Fibroblast of the aortic adventitia (primary cell): ENCODE data around the gene SLC2A10. TPM values are rescaled to one million over a fixed set of nuclear protein-coding genes. Genes with fewer than 3 reads are reported as not detected.
A peak's percentile ranks its signal among the peaks of the same experiment; 100 is the strongest.

Experiments
- DNase-seq: peaks from one replicate; pipeline ENCODE4 v3.0.0-alpha.2; 2010; ENCODE audit warnings: low read depth
- H3K4me3 ChIP-seq: 2 replicates; pipeline ENCODE4 v1.5.1; 2011; ENCODE audit warnings: low read depth, mild to moderate bottlenecking, control low read depth, low read length, moderate library complexity
- total RNA-seq: library from RNA; depleted of rRNA; stranded (reverse); fragments of >200 nt; gene quantifications from 2 replicates; pipeline ENCODE4 v1.2.3, GENCODE V29; 2012; ENCODE audit warnings: low replicate concordance
- TF ChIP-seq, protein P1 (sequence below): IDR thresholded peaks from 2 replicates; pipeline ENCODE4 v1.5.1; 2011; ENCODE audit warnings: mild to moderate bottlenecking, low read length, control low read depth, inconsistent platforms; ENCODE audit not compliant: insufficient read depth

The SLC2A10 gene
- total RNA-seq, 1 donor, result 43.4 TPM

DNA sequence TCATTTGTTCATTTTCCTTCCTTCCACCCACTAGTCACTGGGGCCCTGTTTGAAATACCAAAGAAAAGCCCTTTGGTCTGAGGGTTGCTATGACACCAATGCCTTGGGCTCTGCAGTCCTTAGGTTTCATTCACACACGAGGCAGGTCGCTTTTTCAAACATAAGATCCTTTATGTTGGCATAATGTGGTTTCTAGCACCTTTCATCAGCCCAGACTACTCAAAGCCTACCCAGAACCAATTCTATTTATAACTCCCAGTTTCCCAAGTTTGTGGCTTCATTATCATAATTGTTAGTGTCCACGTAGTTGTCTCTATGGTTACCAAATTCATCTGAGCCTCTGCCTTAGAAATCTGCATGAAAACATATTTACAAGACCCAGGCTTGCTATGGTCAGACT lies 13.6 kb upstream of the SLC2A10 start:
- peak; percentile 78 for DNase-seq
- no peak overlapping the region for H3K4me3 ChIP-seq
- TF ChIP-seq, protein P1, sequence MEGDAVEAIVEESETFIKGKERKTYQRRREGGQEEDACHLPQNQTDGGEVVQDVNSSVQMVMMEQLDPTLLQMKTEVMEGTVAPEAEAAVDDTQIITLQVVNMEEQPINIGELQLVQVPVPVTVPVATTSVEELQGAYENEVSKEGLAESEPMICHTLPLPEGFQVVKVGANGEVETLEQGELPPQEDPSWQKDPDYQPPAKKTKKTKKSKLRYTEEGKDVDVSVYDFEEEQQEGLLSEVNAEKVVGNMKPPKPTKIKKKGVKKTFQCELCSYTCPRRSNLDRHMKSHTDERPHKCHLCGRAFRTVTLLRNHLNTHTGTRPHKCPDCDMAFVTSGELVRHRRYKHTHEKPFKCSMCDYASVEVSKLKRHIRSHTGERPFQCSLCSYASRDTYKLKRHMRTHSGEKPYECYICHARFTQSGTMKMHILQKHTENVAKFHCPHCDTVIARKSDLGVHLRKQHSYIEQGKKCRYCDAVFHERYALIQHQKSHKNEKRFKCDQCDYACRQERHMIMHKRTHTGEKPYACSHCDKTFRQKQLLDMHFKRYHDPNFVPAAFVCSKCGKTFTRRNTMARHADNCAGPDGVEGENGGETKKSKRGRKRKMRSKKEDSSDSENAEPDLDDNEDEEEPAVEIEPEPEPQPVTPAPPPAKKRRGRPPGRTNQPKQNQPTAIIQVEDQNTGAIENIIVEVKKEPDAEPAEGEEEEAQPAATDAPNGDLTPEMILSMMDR, result no peak

DNA sequence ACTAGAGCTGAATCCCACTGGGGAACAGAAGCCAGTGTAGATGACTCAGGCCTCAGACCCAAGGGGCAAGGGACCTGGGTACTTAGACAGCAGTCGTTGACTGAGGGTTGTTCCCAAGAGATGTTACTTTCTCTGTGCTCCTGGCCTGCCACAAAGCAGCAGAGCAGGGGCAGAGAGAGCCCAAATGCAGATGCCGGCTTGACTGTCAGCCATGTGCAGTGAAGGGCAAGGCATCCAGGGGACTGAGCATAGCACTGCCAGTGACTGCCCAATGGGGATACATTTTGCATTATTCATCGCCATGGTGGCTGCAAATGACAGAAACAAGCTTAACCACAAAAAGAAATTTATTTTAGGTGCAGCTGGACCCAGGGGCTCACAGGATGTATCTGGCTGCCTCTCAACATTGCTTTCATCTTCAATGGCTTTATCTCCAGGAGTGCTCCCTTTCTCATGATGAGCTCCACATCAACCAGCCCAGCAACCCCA lies 12.6 kb upstream of the SLC2A10 start:
- no peak overlapping the region for H3K4me3 ChIP-seq
- TF ChIP-seq, protein P1, result no peak
- no peak for DNase-seq

DNA sequence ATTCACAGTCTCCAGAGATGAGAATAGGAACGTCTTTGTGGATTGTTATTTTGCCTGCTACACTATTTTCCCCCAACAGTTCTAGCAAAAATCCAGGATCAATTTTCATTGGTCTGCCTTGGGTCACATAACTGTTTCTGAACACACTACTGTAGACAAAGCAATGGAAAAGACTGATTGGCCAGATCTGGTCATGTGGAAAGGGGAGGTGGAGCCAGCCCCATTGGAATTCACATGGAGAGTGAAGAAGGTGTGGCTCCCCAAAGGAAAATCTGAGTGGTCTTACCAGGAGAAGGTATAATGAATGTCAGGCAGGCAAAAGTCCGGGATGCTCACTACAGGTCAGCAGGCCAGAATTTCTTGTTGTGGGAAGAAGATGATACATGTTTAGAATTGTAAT lies 10.7 kb upstream of the SLC2A10 start:
- TF ChIP-seq, protein P1, result no peak
- DNase-seq, result no peak
- H3K4me3 ChIP-seq, result no peak overlapping the region

DNA sequence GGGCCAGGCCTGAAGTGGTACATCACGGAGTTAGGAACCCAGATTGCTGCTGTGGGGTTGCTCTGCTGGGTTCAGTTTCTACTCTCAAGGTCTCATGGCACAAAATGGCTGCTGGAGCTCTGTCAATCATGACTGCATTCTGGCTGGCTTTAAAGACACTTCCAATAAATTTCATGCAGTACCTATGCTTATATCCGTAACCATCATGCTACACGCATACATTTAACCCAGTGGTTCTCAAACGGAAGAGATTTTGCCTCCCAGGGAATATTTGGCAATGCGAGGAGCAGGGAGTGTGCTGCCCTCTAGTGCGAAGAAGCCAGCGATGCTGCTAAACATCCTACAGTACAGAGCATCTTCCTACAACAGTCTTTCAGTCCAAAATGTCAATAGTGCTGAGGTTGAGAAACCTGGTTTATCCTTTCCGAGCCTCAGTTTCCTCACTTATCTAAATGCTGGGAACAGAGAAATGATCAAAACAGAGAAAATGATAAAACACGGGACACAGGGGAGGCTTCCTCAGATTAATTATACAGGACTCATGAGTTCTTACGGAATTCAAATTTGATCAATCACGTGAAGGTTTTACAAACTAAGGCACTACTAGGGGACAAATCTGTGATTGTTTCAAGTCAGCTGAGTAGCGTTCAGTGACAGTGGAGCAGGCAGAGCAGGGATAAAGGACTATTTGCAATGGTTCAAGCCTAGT lies 9.6 kb upstream of the SLC2A10 start:
- TF ChIP-seq, protein P1, result peak; percentile 81
- peak; percentile 50 for DNase-seq

DNA sequence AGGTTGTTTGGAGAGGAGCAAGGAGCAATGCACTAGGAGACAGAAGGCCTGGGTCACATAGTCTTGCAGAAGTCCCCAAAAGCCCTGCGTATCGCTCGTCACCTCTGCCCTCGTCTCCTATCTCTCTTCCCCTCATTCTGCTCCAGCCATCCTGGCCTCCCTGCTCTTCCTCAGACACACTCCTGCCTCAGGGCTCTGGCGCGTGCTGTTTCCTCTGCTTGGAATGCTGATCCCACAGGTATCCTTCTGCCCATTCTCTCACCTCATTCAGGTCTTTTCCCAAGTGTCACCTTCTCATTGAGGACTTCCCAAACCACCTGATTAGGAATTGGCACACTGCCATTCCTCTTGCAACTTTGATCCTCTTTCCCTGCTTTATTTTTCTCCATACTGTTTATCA lies 9.0 kb upstream of the SLC2A10 start:
- H3K4me3 ChIP-seq, result no peak overlapping the region
- TF ChIP-seq, protein P1, result no peak

More for the DNA sequence above, 9.6 kb upstream of the SLC2A10 start:
- H3K4me3 ChIP-seq, result no peak overlapping the region

DNA sequence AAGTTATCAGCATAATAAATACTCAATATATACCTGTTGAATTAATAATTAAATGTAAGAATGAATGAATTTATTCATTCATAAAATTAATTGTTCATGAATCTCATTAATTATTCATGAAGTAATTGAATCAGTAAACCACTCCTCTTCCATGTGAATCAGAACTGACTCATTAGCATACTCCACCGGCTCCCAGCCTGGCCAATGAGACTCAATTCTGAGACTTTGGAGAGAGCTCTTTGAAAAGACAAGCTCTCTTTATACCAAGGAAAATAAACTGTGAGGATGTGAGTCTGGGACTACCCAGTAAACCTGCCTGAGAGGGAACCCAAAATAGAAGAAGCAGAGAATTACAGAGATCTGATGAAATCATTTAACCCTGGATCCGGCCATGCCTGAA lies 8.4 kb upstream of the SLC2A10 start:
- DNase-seq, result no peak
- TF ChIP-seq, protein P1, result no peak
- no peak overlapping the region for H3K4me3 ChIP-seq

More for the DNA sequence above, 9.0 kb upstream of the SLC2A10 start:
- DNase-seq, result no peak

DNA sequence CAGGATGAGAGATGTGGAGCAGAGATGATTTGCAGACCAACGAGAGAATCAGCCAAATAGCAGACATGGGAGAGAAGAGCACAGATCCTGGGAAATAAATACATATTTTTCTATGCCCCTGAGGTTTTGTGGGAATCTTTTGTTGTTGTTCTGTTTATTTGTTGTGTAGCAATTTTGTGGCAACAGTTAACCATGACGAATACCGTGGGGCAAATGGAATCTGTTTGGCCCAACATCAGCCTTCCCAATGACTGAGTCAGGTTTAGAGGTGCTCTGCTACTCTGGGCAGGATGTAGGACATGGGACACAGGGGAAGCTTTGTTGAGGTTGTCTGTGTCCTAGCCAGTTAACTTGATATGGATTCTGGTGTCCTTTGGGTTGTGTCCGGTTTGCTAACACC lies 7.9 kb upstream of the SLC2A10 start:
- TF ChIP-seq, protein P1, result no peak
- no peak overlapping the region for H3K4me3 ChIP-seq
- DNase-seq, result no peak
